GM10248 (cell line): ENCODE measurements around the gene RASGRP1.

Experiments used
- CTCF ChIA-PET: fragments of 300-600 bp; sonication (Branson Sonifier 250); formaldehyde crosslinking; extraction: SDS; loops from one replicate; lab custom pipeline; 2021; ENCODE audit warnings: antibody characterized with exemption; lab: Yijun Ruan, JAX
- POLR2A ChIA-PET: fragments of 350-650 bp; sonication (Branson Sonifier 250); formaldehyde crosslinking; extraction: SDS; loops from one replicate; lab custom pipeline; 2020; ENCODE audit warnings: antibody characterized with exemption; lab: Yijun Ruan, JAX
- DNase-seq: peaks from one replicate; pipeline ENCODE4 v3.0.0; 2012; ENCODE audit errors: extremely low spot score
- CTCF ChIP-seq: IDR thresholded peaks from 2 replicates; pipeline ENCODE4 v1.5.1; 2012; ENCODE audit warnings: mild to moderate bottlenecking, low read depth; ENCODE audit errors: extremely low read depth, missing control alignments, control extremely low read depth

Gene RASGRP1

GRCh38 chr15:38464675-38465074 lies 99.9 kb downstream of the RASGRP1 start:
- ChIA-PET POLR2A (no interaction called here), CTCF (interaction anchor here (0.6 to 4.0 kb wide), 8 partner anchors 9 to 235 kb away, joined by 3 to 18 read pairs (median 6); partner anchors contain the start of gene FAM98B)
- TF ChIP-seq CTCF: no peak
- DNase-seq: no peak

DNA sequence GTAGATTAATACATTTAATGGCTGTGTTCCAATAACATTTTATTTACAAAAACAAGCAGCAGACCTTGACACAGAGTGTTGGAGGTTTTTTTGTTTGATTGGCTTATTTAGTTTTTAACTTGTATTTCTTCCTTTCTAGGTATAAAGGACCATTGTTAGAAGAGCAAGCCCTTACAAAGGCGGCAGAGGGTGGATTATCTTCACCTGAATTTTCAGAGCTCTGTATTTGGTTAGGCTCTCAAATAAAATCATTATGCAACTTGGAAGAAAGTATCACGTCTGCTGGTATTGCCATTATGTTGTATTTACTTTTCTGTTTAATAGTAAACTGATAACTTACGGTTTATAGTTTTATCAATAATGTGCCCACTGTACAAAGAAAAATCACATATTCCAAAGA lies 100.7 kb downstream of the RASGRP1 start:
- ChIA-PET POLR2A (no interaction called here), CTCF (interaction anchor here (0.7 to 4.0 kb wide), 9 partner anchors 9 to 236 kb away, joined by 3 to 18 read pairs (median 5); no protein-coding TSS in a partner anchor)
- TF ChIP-seq CTCF: no peak

GRCh38 chr15:38461066-38461833 lies 103.4 kb downstream of the RASGRP1 start:
- peak; percentile 44 for DNase-seq
- ChIA-PET POLR2A (no interaction called here), CTCF (interaction anchor here (0.6 to 5.5 kb wide), 7 partner anchors 11 to 230 kb away, joined by 3 to 40 read pairs (median 6); no protein-coding TSS in a partner anchor)
- TF ChIP-seq CTCF: no peak

More for the DNA sequence above, 100.7 kb downstream of the RASGRP1 start:
- DNase-seq: no peak

GRCh38 chr15:38460543-38460942 lies 104.1 kb downstream of the RASGRP1 start:
- ChIA-PET CTCF (interaction anchor here (1.2 to 5.5 kb wide), 7 partner anchors 12 to 231 kb away, joined by 4 to 40 read pairs (median 9); no protein-coding TSS in a partner anchor), POLR2A (no interaction called here)
- TF ChIP-seq CTCF: no peak
- DNase-seq: no peak

GRCh38 chr15:38459480-38459879 lies 105.1 kb downstream of the RASGRP1 start:
- no peak for TF ChIP-seq CTCF

DNA sequence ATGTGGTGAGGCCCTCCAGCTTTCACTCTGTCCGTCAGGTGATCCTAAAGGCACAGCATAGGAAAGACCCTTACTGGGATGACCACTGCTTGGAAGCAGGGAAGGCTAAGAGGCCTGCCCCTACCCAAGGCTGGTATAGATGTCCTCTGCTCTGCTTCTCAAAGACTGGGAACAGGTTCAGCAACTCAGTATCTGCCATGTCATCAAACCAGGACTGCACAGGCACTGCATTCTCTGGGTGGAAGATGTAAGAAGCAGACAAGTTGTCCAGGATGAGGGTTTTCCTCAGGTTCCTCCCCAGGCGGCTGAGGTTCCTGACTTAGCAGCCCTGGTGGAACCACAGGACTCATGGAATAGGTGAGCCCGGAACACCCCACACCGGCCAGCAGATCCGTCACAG lies 106.0 kb downstream of the RASGRP1 start:
- DNase-seq: no peak
- no peak for TF ChIP-seq CTCF
- ChIA-PET CTCF (interaction anchor here (1.3 to 5.5 kb wide), 5 partner anchors 17 to 233 kb away, joined by 3 to 40 read pairs (median 9); no protein-coding TSS in a partner anchor), POLR2A (interaction anchor here (0.6 kb wide), 1 partner anchor 186 kb away, joined by 5 read pairs; no protein-coding TSS in a partner anchor)

More at GRCh38 chr15:38459480-38459879, 105.1 kb downstream of the RASGRP1 start:
- POLR2A ChIA-PET: no interaction called here
- CTCF ChIA-PET: interaction anchor here (0.9 to 5.5 kb wide), 7 partner anchors 9 to 232 kb away, joined by 3 to 40 read pairs (median 9); no protein-coding TSS in a partner anchor
- DNase-seq: no peak
